A549 (cell line): ENCODE results near the gene LRFN5. TPM values are rescaled to one million over a fixed set of nuclear protein-coding genes. Genes with fewer than 3 reads are reported as not detected.
A peak's percentile ranks its signal among the peaks of the same experiment; 100 is the strongest.

Experiments used
- ATAC-seq, 2 experiments: fragments of 200-7000 bp in 1 of 2; fragments of >200 bp in 1 of 2; cut with Nextera tagmentation in 1 of 2; cut with Tn5 transposase in 1 of 2; 3 replicates each; pipeline versions ENCODE4 v1.8.0 to v1.9.1; 2018 to 2020; ENCODE audit warnings: mild to moderate bottlenecking in 1 of 2, moderate library complexity in 1 of 2
- CTCF ChIA-PET: fragments of 300-600 bp; sonication (Branson Sonifier 250); formaldehyde crosslinking; extraction: SDS; loops from one replicate; lab custom pipeline; 2021; ENCODE audit warnings: antibody characterized with exemption, inconsistent platforms; lab: Yijun Ruan, JAX
- POLR2A ChIA-PET: fragments of 350-600 bp; formaldehyde crosslinking; extraction: SDS; loops from one replicate; lab custom pipeline; 2021; ENCODE audit warnings: antibody characterized with exemption, inconsistent platforms; lab: Yijun Ruan, JAX
- DNase-seq, 2 experiments: peaks; one replicate each; pipeline versions ENCODE4 v3.0.0 to v3.0.0-alpha.2; 2011 to 2016; ENCODE audit warnings: low read depth in 1 of 2, low spot score in 1 of 2
- FAIRE-seq: peaks from 2 replicates; lab custom pipeline; 2011; peaks lifted over from hg19 to GRCh38; lab: Jason Lieb, UNC
- H3K27ac ChIP-seq, 2 experiments: fragments of >200 bp; sonication (Bioruptor Twin); formaldehyde crosslinking; 3 replicates each; pipeline ENCODE4 v1.5.1; 2016 to 2017
- H3K4me1 ChIP-seq: fragments of >200 bp; sonication (Bioruptor Twin); formaldehyde crosslinking; 3 replicates; pipeline ENCODE4 v1.6.1; 2016
- H3K4me2 ChIP-seq: fragments of >200 bp; sonication (Bioruptor Twin); formaldehyde crosslinking; 3 replicates; pipeline ENCODE4 v1.6.1; 2016
- H3K4me3 ChIP-seq: fragments of >200 bp; sonication (Bioruptor Twin); formaldehyde crosslinking; 3 replicates; pipeline ENCODE4 v1.5.1; 2016
- H3K9me3 ChIP-seq: fragments of >200 bp; sonication (Bioruptor Twin); formaldehyde crosslinking; 3 replicates; pipeline ENCODE4 v1.6.1; 2016
- BHLHE40 ChIP-seq: IDR thresholded peaks from 2 replicates; pipeline ENCODE4 v1.6.1; 2012; ENCODE audit warnings: low read depth, low read length, inconsistent platforms
- CBX2 ChIP-seq: fragments of 200-600 bp; sonication (generic); IDR thresholded peaks from 2 replicates; pipeline ENCODE4 v1.6.1; 2016; ENCODE audit warnings: low read depth, mild to moderate bottlenecking, borderline replicate concordance
- CEBPB ChIP-seq, 2 experiments: fragments of >200 bp in 1 of 2; sonication (Bioruptor Twin) in 1 of 2; formaldehyde crosslinking in 1 of 2; IDR thresholded peaks; 2 replicates each; pipeline ENCODE4 v1.6.1; 2012 to 2016
- CHD2 ChIP-seq: fragments of 150-350 bp; IDR thresholded peaks from 2 replicates; pipeline ENCODE4 v1.6.1; 2014; ENCODE audit warnings: low read length; ENCODE audit not compliant: partially characterized antibody
- CHD4 ChIP-seq: fragments of 200-600 bp; sonication (generic); IDR thresholded peaks from 2 replicates; pipeline ENCODE4 v1.6.1; 2016; ENCODE audit warnings: antibody characterized with exemption, mild to moderate bottlenecking, borderline replicate concordance
- EHF ChIP-seq: fragments of 250-450 bp; sonication (Bioruptor Pico); IDR thresholded peaks from 2 replicates; pipeline ENCODE4 v1.5.0; 2020; ENCODE audit warnings: mild to moderate bottlenecking
- EHMT2 ChIP-seq: fragments of 200-600 bp; sonication (generic); IDR thresholded peaks from 2 replicates; pipeline ENCODE4 v1.6.1; 2016; ENCODE audit warnings: antibody characterized with exemption, low read depth, mild to moderate bottlenecking, moderate library complexity
- ELK1 ChIP-seq: fragments of 150-350 bp; IDR thresholded peaks from 2 replicates; pipeline ENCODE4 v1.6.1; 2014; ENCODE audit warnings: low read depth, mild to moderate bottlenecking, low read length
- FOSB ChIP-seq: fragments of 250-450 bp; sonication (Bioruptor Pico); IDR thresholded peaks from 2 replicates; pipeline ENCODE4 v1.5.0; 2020; ENCODE audit warnings: mild to moderate bottlenecking, moderate library complexity
- HEYL ChIP-seq: fragments of 250-450 bp; sonication (Bioruptor Pico); IDR thresholded peaks from 2 replicates; pipeline ENCODE4 v1.8.0; 2021; ENCODE audit warnings: mild to moderate bottlenecking, moderate library complexity
- HOXB5 ChIP-seq: fragments of 250-450 bp; sonication (Bioruptor Pico); IDR thresholded peaks from 2 replicates; pipeline ENCODE4 v1.5.0; 2020; ENCODE audit warnings: mild to moderate bottlenecking, moderate library complexity
- JUN ChIP-seq, 2 experiments: fragments of >200 bp; sonication (Bioruptor Twin); formaldehyde crosslinking; IDR thresholded peaks; 2 replicates in 1 of 2; 3 replicates in 1 of 2; pipeline ENCODE4 v1.6.1; 2016 to 2017
- KDM1A ChIP-seq: fragments of 200-600 bp; sonication (generic); IDR thresholded peaks from 2 replicates; pipeline ENCODE4 v1.6.1; 2016; ENCODE audit warnings: low read depth, mild to moderate bottlenecking
- KDM5A ChIP-seq: fragments of 200-600 bp; sonication (generic); IDR thresholded peaks from 2 replicates; pipeline ENCODE4 v1.6.1; 2016; ENCODE audit warnings: antibody characterized with exemption, mild to moderate bottlenecking
- MAFK ChIP-seq: fragments of 450-650 bp; IDR thresholded peaks from 2 replicates; pipeline ENCODE4 v1.6.1; 2014; ENCODE audit not compliant: partially characterized antibody
- MAZ ChIP-seq: fragments of 150-350 bp; IDR thresholded peaks from 2 replicates; pipeline ENCODE4 v1.6.1; 2014; ENCODE audit warnings: antibody characterized with exemption, low read depth, low read length, borderline replicate concordance
- PHF8 ChIP-seq: fragments of 200-600 bp; sonication (generic); IDR thresholded peaks from 2 replicates; pipeline ENCODE4 v1.6.1; 2016; ENCODE audit warnings: low read depth, mild to moderate bottlenecking, antibody characterized with exemption, moderate library complexity, borderline replicate concordance
- POLR2AphosphoS2 ChIP-seq: conservative IDR thresholded peaks from 2 replicates; pipeline ENCODE4 v1.6.1; 2012; ENCODE audit warnings: low read length, improper control_type of control experiment, inconsistent platforms
- RNF2 ChIP-seq: fragments of 200-600 bp; sonication (generic); IDR thresholded peaks from 2 replicates; pipeline ENCODE4 v1.6.1; 2016; ENCODE audit warnings: low read depth, mild to moderate bottlenecking, antibody characterized with exemption, moderate library complexity, borderline replicate concordance
- SMC3 ChIP-seq: fragments of >200 bp; sonication (Bioruptor Twin); formaldehyde crosslinking; IDR thresholded peaks from 3 replicates; pipeline ENCODE4 v1.6.1; 2018; ENCODE audit warnings: inconsistent platforms
- TFCP2L1 ChIP-seq: fragments of 250-450 bp; sonication (Bioruptor Pico); IDR thresholded peaks from 2 replicates; pipeline ENCODE4 v1.5.0; 2021; ENCODE audit warnings: mild to moderate bottlenecking
- ZC3H11A ChIP-seq: fragments of 450-650 bp; IDR thresholded peaks from 2 replicates; pipeline ENCODE4 v1.6.1; 2014; ENCODE audit warnings: antibody characterized with exemption, mild to moderate bottlenecking
- ZFP36 ChIP-seq: fragments of 450-650 bp; IDR thresholded peaks from 2 replicates; pipeline ENCODE4 v1.6.1; 2014; ENCODE audit warnings: borderline replicate concordance; ENCODE audit not compliant: partially characterized antibody
- WGBS: methylation state at CpG from one replicate; pipeline ENCODE4 v1.1.6; 2017; ENCODE audit errors: missing lambda C conversion rate; 5-methylcytosine and 5-hydroxymethylcytosine counted together
- polyA plus RNA-seq, 4 experiments: library from polyadenylated mRNA; depleted of rRNA in 3 of 4; stranded (reverse); fragments of >200 nt; fragmentation: RNase III in 1 of 4; extraction: RNeasy Plus Mini Kit Qiagen cat#74134 plus additional on column Dnase treatment in 1 of 4; gene quantifications; 2 replicates in 3 of 4; 3 replicates in 1 of 4; pipeline ENCODE4 v1.2.3, GENCODE V29; 2011 to 2017
- TF ChIP-seq, protein P1 (sequence below): fragments of 250-450 bp; sonication (Bioruptor Pico); IDR thresholded peaks from 2 replicates; pipeline ENCODE4 v1.5.0; 2020; ENCODE audit warnings: low read depth, mild to moderate bottlenecking, moderate library complexity

Gene LRFN5
- polyA plus RNA-seq, 2 of the 4 experiments (the other 2 are of a cell fraction), result not detected

DNA sequence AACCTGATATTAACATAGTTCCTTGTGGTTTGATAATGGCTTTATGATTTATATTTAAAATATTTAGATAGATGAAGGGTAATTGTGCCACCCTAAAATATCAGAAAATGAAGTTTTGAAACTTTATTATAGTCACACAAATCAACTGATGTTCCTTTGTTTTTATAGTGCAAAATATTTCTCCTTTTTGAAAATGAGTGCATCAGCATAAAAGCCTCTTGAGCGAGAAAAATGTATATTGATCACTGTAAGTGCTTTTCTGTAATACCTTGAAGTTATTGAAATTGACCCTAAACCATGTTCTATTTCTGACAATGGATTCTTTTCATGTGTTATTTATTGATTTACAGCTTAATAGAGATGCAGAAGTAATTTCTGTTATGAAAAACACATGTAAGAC, 35.0 kb downstream of the LRFN5 start:
- no peak for ATAC-seq
- DNase-seq, result no peak
- TF ChIP-seq MAFK, result peak; percentile 24
- TF ChIP-seq RNF2, result no peak
- no peaks in the 10 kb centered on the region for H3K9me3 ChIP-seq
- H3K4me1 ChIP-seq, result no peaks in the 10 kb centered on the region
- H3K4me3 ChIP-seq, result no peak overlapping the region
- CTCF ChIA-PET, result no interaction called here
- 39% methylated on average over 1 of the region's 1 CpG for WGBS
- no peak for FAIRE-seq
- no peak overlapping the region for H3K4me2 ChIP-seq
- no peak overlapping the region for H3K27ac ChIP-seq
- POLR2A ChIA-PET, result no interaction called here

DNA sequence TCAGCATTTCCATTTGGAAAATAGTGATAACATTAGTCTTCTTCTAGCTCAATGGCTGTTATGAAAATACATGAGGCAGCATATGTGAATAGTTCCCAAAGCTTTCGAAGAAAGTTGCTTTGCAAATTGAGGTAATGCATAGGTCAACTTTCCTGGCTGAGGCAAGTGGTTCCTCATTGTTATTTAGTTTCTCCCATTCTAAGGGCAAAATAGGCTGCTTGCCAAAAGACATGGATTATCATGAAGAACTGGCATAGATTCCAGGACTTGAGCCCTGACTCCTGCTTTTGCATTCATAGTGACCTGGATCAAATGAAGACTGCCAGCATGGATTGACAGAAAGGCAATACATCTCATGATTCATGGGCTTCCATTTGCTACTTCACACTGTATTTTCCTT, 35.7 kb downstream of the LRFN5 start:
- 9% methylated on average over 1 of the region's 1 CpG for WGBS
- ATAC-seq, result no peak
- no peak for DNase-seq
- no peak overlapping the region for H3K4me2 ChIP-seq
- H3K4me1 ChIP-seq, result no peaks in the 10 kb centered on the region
- H3K9me3 ChIP-seq, result no peaks in the 10 kb centered on the region
- ChIA-PET POLR2A (no interaction called here), CTCF (no interaction called here)
- FAIRE-seq, result no peak
- no peak overlapping the region for H3K4me3 ChIP-seq
- H3K27ac ChIP-seq, result no peak overlapping the region
- TF ChIP-seq PHF8 (no peak), JUN (IDR thresholded peaks at IDR 0.05) (no peak), ZFP36 (no peak), EHMT2 (no peak)

- CTCF ChIA-PET, result interaction anchor here (1.1 kb wide), 1 partner anchor 20 kb away, joined by 3 read pairs; no protein-coding TSS in a partner anchor
- no peak for TF ChIP-seq CHD4
- no peak for TF ChIP-seq ELK1
- TF ChIP-seq KDM5A, result no peak
- TF ChIP-seq KDM1A, result no peak
- TF ChIP-seq, all 56 proteins: peak for 0
- Histone ChIP-seq H3K4me1 (no peaks in the 10 kb centered on the region), H3K9me3 (no peaks in the 10 kb centered on the region), H3K27ac (no peak overlapping the region), H3K4me2 (no peak overlapping the region), H3K4me3 (no peak overlapping the region)
- FAIRE-seq (no peak), ATAC-seq (no peak), DNase-seq (no peak)
- 68% methylated on average over 2 of the region's 2 CpGs for WGBS
- POLR2A ChIA-PET, result no interaction called here
These were observed 36.1 kb downstream of the LRFN5 start for GRCh38 chr14:41642789-41643188.

- POLR2A ChIA-PET, result no interaction called here
- 41% methylated on average over 1 of the region's 1 CpG for WGBS
- no peak overlapping the region for H3K27ac ChIP-seq
- H3K9me3 ChIP-seq, result no peaks in the 10 kb centered on the region
- no peak overlapping the region for H3K4me2 ChIP-seq
- ATAC-seq (no peak), FAIRE-seq (no peak)
- TF ChIP-seq, protein P1, sequence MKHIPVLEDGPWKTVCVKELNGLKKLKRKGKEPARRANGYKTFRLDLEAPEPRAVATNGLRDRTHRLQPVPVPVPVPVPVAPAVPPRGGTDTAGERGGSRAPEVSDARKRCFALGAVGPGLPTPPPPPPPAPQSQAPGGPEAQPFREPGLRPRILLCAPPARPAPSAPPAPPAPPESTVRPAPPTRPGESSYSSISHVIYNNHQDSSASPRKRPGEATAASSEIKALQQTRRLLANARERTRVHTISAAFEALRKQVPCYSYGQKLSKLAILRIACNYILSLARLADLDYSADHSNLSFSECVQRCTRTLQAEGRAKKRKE, result no peak
- TF ChIP-seq TFCP2L1 (no peak), FOSB (no peak), POLR2AphosphoS2 (no peak), RNF2 (no peak), HOXB5 (no peak), ZC3H11A (no peak), CHD4 (no peak), CBX2 (no peak), CEBPB (IDR thresholded peaks at IDR 0.05) (no peak), HEYL (CRISPR knock-in tag) (no peak), BHLHE40 (no peak), MAZ (no peak), CHD2 (no peak), SMC3 (no peak), EHF (no peak)
- TF ChIP-seq, all 56 proteins: peak for 0
- H3K4me1 ChIP-seq, result no peaks in the 10 kb centered on the region
- no peak overlapping the region for H3K4me3 ChIP-seq
- CTCF ChIA-PET, result no interaction called here
- DNase-seq, result no peak
These were observed 37.9 kb downstream of the LRFN5 start for GRCh38 chr14:41644606-41645005.
